ENCODE measurements around the gene MSH3.

Gene MSH3

GRCh38 chr5:80739898-80740297 lies 85.4 kb downstream of the MSH3 start:
- H3K4me1 ChIP-seq (ENCODE audit: control insufficient read depth, insufficient read depth, low read length) = peaks cover 15% of the 10 kb centered on the region
- H3K27ac ChIP-seq (ENCODE audit: extremely low read depth, low read depth, low read length) = peak overlapping the region; percentile 37; the same call in 1 of the 2 replicates
- no peaks in the 10 kb centered on the region for H3K9me3 ChIP-seq (ENCODE audit: control insufficient read depth, insufficient read depth, low read depth, low read length)
- H3K4me3 ChIP-seq (ENCODE audit: low read depth, low read length) = no peak overlapping the region
- CTCF ChIA-PET = interaction anchor here (1.3 kb wide), 1 partner anchor 456 kb away, joined by 4 read pairs; no protein-coding TSS in a partner anchor
- POLR2A ChIA-PET = interaction anchor here (0.7 kb wide), 1 partner anchor 13 kb away, joined by 5 read pairs; no protein-coding TSS in a partner anchor
- peaks cover 9 to 19% of the 10 kb centered on the region in 2 experiments for H3K36me3 ChIP-seq (ENCODE audit: control insufficient read depth in 2 of 2, insufficient read depth in 1 of 2, low read length in 2 of 2)
- TF ChIP-seq ZNF354C (tag by site-specific recombination; IDR thresholded peaks at IDR 0.05; ENCODE audit: borderline replicate concordance, low read depth) (no peak), ZBTB10 (tag by site-specific recombination; IDR thresholded peaks at IDR 0.05) (no peak), GLIS1 (tag by site-specific recombination; IDR thresholded peaks at IDR 0.05) (no peak), ZNF48 (tag by site-specific recombination; IDR thresholded peaks at IDR 0.05) (no peak), KLF10 (tag by site-specific recombination; IDR thresholded peaks at IDR 0.05) (no peak), GLI2 (tag by site-specific recombination; IDR thresholded peaks at IDR 0.05; ENCODE audit: borderline replicate concordance, low read depth) (peak; percentile 47; the same call in 1 of the 2 replicates), GFI1B (tag by site-specific recombination; IDR thresholded peaks at IDR 0.05) (peak; percentile 47; the same call in 1 of the 2 replicates), ZNF223 (tag by site-specific recombination; IDR thresholded peaks at IDR 0.05) (no peak), ZNF335 (tag by site-specific recombination; conservative IDR thresholded peaks at IDR 0.05) (no peak), ZNF324 (tag by site-specific recombination; IDR thresholded peaks at IDR 0.05) (no peak), ZNF768 (tag by site-specific recombination; IDR thresholded peaks at IDR 0.05) (no peak), ZNF776 (tag by site-specific recombination; IDR thresholded peaks at IDR 0.05; ENCODE audit: borderline replicate concordance) (no peak), OVOL3 (tag by site-specific recombination; IDR thresholded peaks at IDR 0.05) (no peak), ZFP3 (tag by site-specific recombination; IDR thresholded peaks at IDR 0.05; ENCODE audit: low read depth) (no peak), ZNF560 (tag by site-specific recombination; IDR thresholded peaks at IDR 0.05; ENCODE audit: borderline replicate concordance) (no peak), REPIN1 (tag by site-specific recombination; IDR thresholded peaks at IDR 0.05; ENCODE audit: low read depth) (no peak), ZNF843 (tag by site-specific recombination; IDR thresholded peaks at IDR 0.05) (peak; percentile 91), ZNF544 (tag by site-specific recombination; IDR thresholded peaks at IDR 0.05) (no peak), KLF7 (tag by site-specific recombination; IDR thresholded peaks at IDR 0.05; ENCODE audit: borderline replicate concordance) (no peak), ZNF211 (tag by site-specific recombination; IDR thresholded peaks at IDR 0.05; ENCODE audit: low read depth) (no peak), PRDM6 (tag by site-specific recombination; IDR thresholded peaks at IDR 0.05) (peak; percentile 80), ZXDB (tag by site-specific recombination; IDR thresholded peaks at IDR 0.05) (peak; percentile 59), ZNF707 (tag by site-specific recombination; IDR thresholded peaks at IDR 0.05) (no peak), BCL11A (tag by site-specific recombination; IDR thresholded peaks at IDR 0.05; ENCODE audit: low read depth) (no peak)
- TF ChIP-seq, protein P1, sequence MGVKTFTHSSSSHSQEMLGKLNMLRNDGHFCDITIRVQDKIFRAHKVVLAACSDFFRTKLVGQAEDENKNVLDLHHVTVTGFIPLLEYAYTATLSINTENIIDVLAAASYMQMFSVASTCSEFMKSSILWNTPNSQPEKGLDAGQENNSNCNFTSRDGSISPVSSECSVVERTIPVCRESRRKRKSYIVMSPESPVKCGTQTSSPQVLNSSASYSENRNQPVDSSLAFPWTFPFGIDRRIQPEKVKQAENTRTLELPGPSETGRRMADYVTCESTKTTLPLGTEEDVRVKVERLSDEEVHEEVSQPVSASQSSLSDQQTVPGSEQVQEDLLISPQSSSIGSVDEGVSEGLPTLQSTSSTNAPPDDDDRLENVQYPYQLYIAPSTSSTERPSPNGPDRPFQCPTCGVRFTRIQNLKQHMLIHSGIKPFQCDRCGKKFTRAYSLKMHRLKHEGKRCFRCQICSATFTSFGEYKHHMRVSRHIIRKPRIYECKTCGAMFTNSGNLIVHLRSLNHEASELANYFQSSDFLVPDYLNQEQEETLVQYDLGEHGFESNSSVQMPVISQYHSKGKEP (tag by site-specific recombination; IDR thresholded peaks at IDR 0.05) = 0 out of 2 replicates have a peak, but pooled peaks have one; percentile 13
- TF ChIP-seq, protein P2, sequence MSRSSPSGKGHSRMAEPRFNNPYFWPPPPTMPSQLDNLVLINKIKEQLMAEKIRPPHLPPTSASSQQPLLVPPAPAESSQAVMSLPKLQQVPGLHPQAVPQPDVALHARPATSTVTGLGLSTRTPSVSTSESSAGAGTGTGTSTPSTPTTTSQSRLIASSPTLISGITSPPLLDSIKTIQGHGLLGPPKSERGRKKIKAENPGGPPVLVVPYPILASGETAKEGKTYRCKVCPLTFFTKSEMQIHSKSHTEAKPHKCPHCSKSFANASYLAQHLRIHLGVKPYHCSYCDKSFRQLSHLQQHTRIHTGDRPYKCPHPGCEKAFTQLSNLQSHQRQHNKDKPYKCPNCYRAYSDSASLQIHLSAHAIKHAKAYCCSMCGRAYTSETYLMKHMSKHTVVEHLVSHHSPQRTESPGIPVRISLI (tag by site-specific recombination; IDR thresholded peaks at IDR 0.05) = no peak
- TF ChIP-seq, protein P3, sequence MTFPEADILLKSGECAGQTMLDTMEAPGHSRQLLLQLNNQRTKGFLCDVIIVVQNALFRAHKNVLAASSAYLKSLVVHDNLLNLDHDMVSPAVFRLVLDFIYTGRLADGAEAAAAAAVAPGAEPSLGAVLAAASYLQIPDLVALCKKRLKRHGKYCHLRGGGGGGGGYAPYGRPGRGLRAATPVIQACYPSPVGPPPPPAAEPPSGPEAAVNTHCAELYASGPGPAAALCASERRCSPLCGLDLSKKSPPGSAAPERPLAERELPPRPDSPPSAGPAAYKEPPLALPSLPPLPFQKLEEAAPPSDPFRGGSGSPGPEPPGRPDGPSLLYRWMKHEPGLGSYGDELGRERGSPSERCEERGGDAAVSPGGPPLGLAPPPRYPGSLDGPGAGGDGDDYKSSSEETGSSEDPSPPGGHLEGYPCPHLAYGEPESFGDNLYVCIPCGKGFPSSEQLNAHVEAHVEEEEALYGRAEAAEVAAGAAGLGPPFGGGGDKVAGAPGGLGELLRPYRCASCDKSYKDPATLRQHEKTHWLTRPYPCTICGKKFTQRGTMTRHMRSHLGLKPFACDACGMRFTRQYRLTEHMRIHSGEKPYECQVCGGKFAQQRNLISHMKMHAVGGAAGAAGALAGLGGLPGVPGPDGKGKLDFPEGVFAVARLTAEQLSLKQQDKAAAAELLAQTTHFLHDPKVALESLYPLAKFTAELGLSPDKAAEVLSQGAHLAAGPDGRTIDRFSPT (tag by site-specific recombination; IDR thresholded peaks at IDR 0.05) = no peak
- TF ChIP-seq, protein P4, sequence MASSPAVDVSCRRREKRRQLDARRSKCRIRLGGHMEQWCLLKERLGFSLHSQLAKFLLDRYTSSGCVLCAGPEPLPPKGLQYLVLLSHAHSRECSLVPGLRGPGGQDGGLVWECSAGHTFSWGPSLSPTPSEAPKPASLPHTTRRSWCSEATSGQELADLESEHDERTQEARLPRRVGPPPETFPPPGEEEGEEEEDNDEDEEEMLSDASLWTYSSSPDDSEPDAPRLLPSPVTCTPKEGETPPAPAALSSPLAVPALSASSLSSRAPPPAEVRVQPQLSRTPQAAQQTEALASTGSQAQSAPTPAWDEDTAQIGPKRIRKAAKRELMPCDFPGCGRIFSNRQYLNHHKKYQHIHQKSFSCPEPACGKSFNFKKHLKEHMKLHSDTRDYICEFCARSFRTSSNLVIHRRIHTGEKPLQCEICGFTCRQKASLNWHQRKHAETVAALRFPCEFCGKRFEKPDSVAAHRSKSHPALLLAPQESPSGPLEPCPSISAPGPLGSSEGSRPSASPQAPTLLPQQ (tag by site-specific recombination; IDR thresholded peaks at IDR 0.05) = no peak

All from HEK293 (cell line).